KMS-11 (cell line): ENCODE data around the gene HGF.

ENCODE experiments used
- H2AFZ ChIP-seq: fragments of 200-600 bp; sonication (generic); 2 replicates; pipeline ENCODE4 v1.6.1; 2016; ENCODE audit warnings: antibody characterized with exemption, mixed run types, low read depth
- H3K27ac ChIP-seq: fragments of 200-600 bp; sonication (generic); 2 replicates; pipeline ENCODE4 v1.6.1; 2016; ENCODE audit warnings: mild to moderate bottlenecking, mixed run types
- H3K27me3 ChIP-seq: fragments of 200-600 bp; sonication (generic); 2 replicates; pipeline ENCODE4 v1.6.1; 2017; ENCODE audit warnings: mild to moderate bottlenecking, low read depth, mixed run types, moderate library complexity; ENCODE audit not compliant: insufficient read depth
- H3K36me3 ChIP-seq: fragments of 200-600 bp; sonication (generic); 2 replicates; pipeline ENCODE4 v1.6.1; 2017; ENCODE audit warnings: mild to moderate bottlenecking, mixed run types; ENCODE audit not compliant: insufficient read depth
- H3K4me1 ChIP-seq: fragments of 200-600 bp; sonication (generic); 2 replicates; pipeline ENCODE4 v1.6.1; 2016; ENCODE audit warnings: mild to moderate bottlenecking, low read depth, mixed run types; ENCODE audit not compliant: poor library complexity, severe bottlenecking
- H3K4me2 ChIP-seq: fragments of 200-600 bp; sonication (generic); 2 replicates; pipeline ENCODE4 v1.7.0; 2016; ENCODE audit warnings: mild to moderate bottlenecking, mixed run types
- H3K4me3 ChIP-seq: fragments of 200-600 bp; sonication (generic); IDR thresholded peaks from 2 replicates; pipeline ENCODE4 v1.6.1; 2017; ENCODE audit warnings: low read depth, low read length, mixed read lengths; ENCODE audit not compliant: insufficient read depth
- H3K79me2 ChIP-seq: fragments of 200-600 bp; sonication (generic); 2 replicates; pipeline ENCODE4 v1.6.1; 2016; ENCODE audit warnings: low read depth, mixed run types; ENCODE audit not compliant: insufficient read depth
- H3K9ac ChIP-seq: fragments of 200-600 bp; sonication (generic); 2 replicates; pipeline ENCODE4 v1.6.1; 2016; ENCODE audit warnings: mild to moderate bottlenecking, mixed run types
- H4K20me1 ChIP-seq: fragments of 200-600 bp; sonication (generic); 2 replicates; pipeline ENCODE4 v1.6.1; 2016; ENCODE audit warnings: mild to moderate bottlenecking, mixed run types; ENCODE audit not compliant: insufficient read depth
- CTCF ChIP-seq: fragments of 200-600 bp; sonication (generic); conservative IDR thresholded peaks from 2 replicates; pipeline ENCODE4 v1.6.1; 2017; ENCODE audit warnings: low read depth, mild to moderate bottlenecking, antibody characterized with exemption, low read length, moderate library complexity, mixed read lengths

Gene HGF

GRCh38 chr7:81657551-81657950 lies 112.3 kb downstream of the HGF start:
- no peaks in the 10 kb centered on the region for H3K79me2 ChIP-seq
- H4K20me1 ChIP-seq: no peaks in the 10 kb centered on the region
- H2AFZ ChIP-seq: no peak overlapping the region
- H3K4me1 ChIP-seq: peaks cover 54% of the 10 kb centered on the region
- H3K4me2 ChIP-seq: peak overlapping the region; percentile 63; the same call in 1 of the 2 replicates
- H3K36me3 ChIP-seq: no peaks in the 10 kb centered on the region
- TF ChIP-seq CTCF: no peak
- no peak overlapping the region for H3K9ac ChIP-seq
- no peaks in the 10 kb centered on the region for H3K27me3 ChIP-seq
- no peak overlapping the region for H3K4me3 ChIP-seq
- H3K27ac ChIP-seq: no peak overlapping the region

DNA sequence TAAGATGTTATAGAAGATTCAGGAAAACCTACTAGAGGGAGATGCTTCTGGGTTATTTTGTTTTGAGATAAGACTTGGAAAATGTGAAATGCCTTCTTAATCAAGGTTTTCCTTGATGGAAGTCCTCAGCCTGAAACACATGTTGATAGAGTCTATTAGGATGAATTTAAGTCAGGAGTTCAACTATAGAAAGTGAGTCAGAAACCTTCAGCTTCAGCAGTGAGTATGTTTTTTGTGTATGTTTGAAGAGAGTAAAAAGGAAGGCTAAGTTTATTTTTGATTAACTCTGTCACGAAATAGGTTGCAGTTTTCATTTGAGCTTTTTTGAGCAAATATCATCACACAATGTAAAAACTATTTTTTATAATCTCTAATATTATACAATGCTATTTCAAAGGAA lies 114.6 kb downstream of the HGF start:
- H3K27ac ChIP-seq: no peak overlapping the region
- H3K27me3 ChIP-seq: no peaks in the 10 kb centered on the region
- H3K4me2 ChIP-seq: no peak overlapping the region
- H3K36me3 ChIP-seq: no peaks in the 10 kb centered on the region
- H2AFZ ChIP-seq: no peak overlapping the region
- H3K4me1 ChIP-seq: peaks cover 48% of the 10 kb centered on the region
- no peak overlapping the region for H3K9ac ChIP-seq
- H3K4me3 ChIP-seq: no peak overlapping the region
- no peak for TF ChIP-seq CTCF
- H3K79me2 ChIP-seq: no peaks in the 10 kb centered on the region
- no peaks in the 10 kb centered on the region for H4K20me1 ChIP-seq

GRCh38 chr7:81652225-81652624 lies 117.6 kb downstream of the HGF start:
- H3K4me2 ChIP-seq: no peak overlapping the region
- H3K9ac ChIP-seq: no peak overlapping the region
- no peaks in the 10 kb centered on the region for H3K27me3 ChIP-seq
- TF ChIP-seq CTCF: no peak
- H2AFZ ChIP-seq: no peak overlapping the region
- no peak overlapping the region for H3K4me3 ChIP-seq
- H3K79me2 ChIP-seq: no peaks in the 10 kb centered on the region
- H3K4me1 ChIP-seq: peaks cover 48% of the 10 kb centered on the region
- H4K20me1 ChIP-seq: no peaks in the 10 kb centered on the region
- no peaks in the 10 kb centered on the region for H3K36me3 ChIP-seq
- no peak overlapping the region for H3K27ac ChIP-seq
